ENCODE data around the gene POLRMT. TPM values are rescaled to one million over a fixed set of nuclear protein-coding genes. Genes with fewer than 3 reads are reported as not detected.

POLRMT gene
- 16.8 TPM for total RNA-seq

GRCh38 chr19:633068-633785 is at the start of gene POLRMT:
Gene POLRMT, minus strand, starts transcription at chr19:633537. Its CDS starts 25 bp downstream, at chr19:633512.
- H3K27me3 ChIP-seq (ENCODE audit: insufficient read depth, low read length), result no peaks in the 10 kb centered on the region
- H3K4me3 ChIP-seq (ENCODE audit: low read length), result peak within 1 kb of the TSS; percentile 80

GRCh38 chr19:682678-683320 is 49.5 kb upstream of the POLRMT start:
- peaks cover 16% of the 10 kb centered on the region for H3K4me1 ChIP-seq (ENCODE audit: insufficient read depth, low read length)
- no peak overlapping the region for H3K4me3 ChIP-seq (ENCODE audit: low read length)
- no peaks in the 10 kb centered on the region for H3K9me3 ChIP-seq (ENCODE audit: low read depth, low read length)
- no peaks in the 10 kb centered on the region for H3K27me3 ChIP-seq (ENCODE audit: insufficient read depth, low read length)

More at GRCh38 chr19:633068-633785, at the start of gene POLRMT:
- Histone ChIP-seq H3K9me3 (ENCODE audit: low read depth, low read length) (no peaks in the 10 kb centered on the region), H3K4me1 (ENCODE audit: insufficient read depth, low read length) (peaks cover 22% of the 10 kb centered on the region)

- Histone ChIP-seq H3K27me3 (ENCODE audit: insufficient read depth, low read length) (peaks cover 4% of the 10 kb centered on the region), H3K4me3 (ENCODE audit: low read length) (peak overlapping the region; percentile 43), H3K4me1 (ENCODE audit: insufficient read depth, low read length) (peaks cover 20% of the 10 kb centered on the region), H3K9me3 (ENCODE audit: low read depth, low read length) (no peaks in the 10 kb centered on the region)
Measured at GRCh38 chr19:681029-682019, 48.0 kb upstream of the POLRMT start.

- peaks cover 20% of the 10 kb centered on the region for H3K4me1 ChIP-seq (ENCODE audit: insufficient read depth, low read length)
- H3K27me3 ChIP-seq (ENCODE audit: insufficient read depth, low read length), result peaks cover 7% of the 10 kb centered on the region
- no peaks in the 10 kb centered on the region for H3K9me3 ChIP-seq (ENCODE audit: low read depth, low read length)
- peak overlapping the region; percentile 59 for H3K4me3 ChIP-seq (ENCODE audit: low read length)
Measured at GRCh38 chr19:680287-681028, 47.1 kb upstream of the POLRMT start.

GRCh38 chr19:679418-680286 is 46.3 kb upstream of the POLRMT start:
- Histone ChIP-seq H3K4me3 (ENCODE audit: low read length) (peak overlapping the region; percentile 59), H3K9me3 (ENCODE audit: low read depth, low read length) (no peaks in the 10 kb centered on the region), H3K27me3 (ENCODE audit: insufficient read depth, low read length) (peaks cover 13% of the 10 kb centered on the region), H3K4me1 (ENCODE audit: insufficient read depth, low read length) (peaks cover 20% of the 10 kb centered on the region)

DNA sequence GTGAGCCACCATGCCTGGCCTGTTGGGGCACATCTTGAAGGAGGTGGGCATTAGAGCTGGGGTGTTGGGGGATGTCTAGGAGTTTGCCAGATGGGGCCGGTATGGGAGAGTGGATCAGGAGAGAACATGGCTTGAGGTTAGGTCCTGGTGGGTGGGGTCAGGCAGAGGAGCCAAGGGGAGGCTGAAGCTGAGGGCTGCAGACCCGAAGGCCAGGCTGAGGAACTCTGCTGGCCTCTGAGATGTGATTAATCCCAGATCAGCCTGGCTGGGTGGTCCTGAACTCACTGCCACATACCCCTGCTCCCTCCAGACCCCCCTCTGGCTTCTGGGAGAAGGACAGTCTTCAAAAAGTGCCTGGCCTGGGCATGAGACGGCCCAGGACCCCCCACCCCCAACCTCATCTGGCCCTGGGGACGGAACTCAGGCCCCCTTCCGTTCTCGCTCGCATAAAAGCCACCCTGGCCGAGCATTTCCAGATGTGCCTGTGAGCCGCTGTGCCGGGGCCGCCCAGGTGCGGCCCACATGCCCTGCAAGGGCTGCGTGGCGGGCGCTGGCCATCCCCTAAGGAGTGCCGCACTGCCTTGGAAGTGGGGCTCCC is 45.6 kb upstream of the POLRMT start:
- Histone ChIP-seq H3K4me3 (ENCODE audit: low read length) (no peak overlapping the region), H3K4me1 (ENCODE audit: insufficient read depth, low read length) (peaks cover 20% of the 10 kb centered on the region), H3K27me3 (ENCODE audit: insufficient read depth, low read length) (peaks cover 13% of the 10 kb centered on the region), H3K9me3 (ENCODE audit: low read depth, low read length) (no peaks in the 10 kb centered on the region)

- H3K27me3 ChIP-seq (ENCODE audit: insufficient read depth, low read length), result peaks cover 13% of the 10 kb centered on the region
- H3K4me3 ChIP-seq (ENCODE audit: low read length), result no peak overlapping the region
- peaks cover 20% of the 10 kb centered on the region for H3K4me1 ChIP-seq (ENCODE audit: insufficient read depth, low read length)
- no peaks in the 10 kb centered on the region for H3K9me3 ChIP-seq (ENCODE audit: low read depth, low read length)
Measured at GRCh38 chr19:677601-678436, 44.5 kb upstream of the POLRMT start.

GRCh38 chr19:677201-677600 is 43.9 kb upstream of the POLRMT start:
- peaks cover 26% of the 10 kb centered on the region for H3K4me1 ChIP-seq (ENCODE audit: insufficient read depth, low read length)
- H3K4me3 ChIP-seq (ENCODE audit: low read length), result no peak overlapping the region
- H3K27me3 ChIP-seq (ENCODE audit: insufficient read depth, low read length), result peaks cover 13% of the 10 kb centered on the region
- no peaks in the 10 kb centered on the region for H3K9me3 ChIP-seq (ENCODE audit: low read depth, low read length)

GRCh38 chr19:676339-677105 is 43.2 kb upstream of the POLRMT start, which contains the start of gene FSTL3:
Gene FSTL3, plus strand, starts transcription at chr19:676392. Its CDS starts 32 bp downstream, at chr19:676424.
- H3K27me3 ChIP-seq (ENCODE audit: insufficient read depth, low read length), result peaks cover 13% of the 10 kb centered on the region
- H3K4me3 ChIP-seq (ENCODE audit: low read length), result no peak within 1 kb of the TSS
- no peaks in the 10 kb centered on the region for H3K9me3 ChIP-seq (ENCODE audit: low read depth, low read length)
- H3K4me1 ChIP-seq (ENCODE audit: insufficient read depth, low read length), result peaks cover 31% of the 10 kb centered on the region

DNA sequence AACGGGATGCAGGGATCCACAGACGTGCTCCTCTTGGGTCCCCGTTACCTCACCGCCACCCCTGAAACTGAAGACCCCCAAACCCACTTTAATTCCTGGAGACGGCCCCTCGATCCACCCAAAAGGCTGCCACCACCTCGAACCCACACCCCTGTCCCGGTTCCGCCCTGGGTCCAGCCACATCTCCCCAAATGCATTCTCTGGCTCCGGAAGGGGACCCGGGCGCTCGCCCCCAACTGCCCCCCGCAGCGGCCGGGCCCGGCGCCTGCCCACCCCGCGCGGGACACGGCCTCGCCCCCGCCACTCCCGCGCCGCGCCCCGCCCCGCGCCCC is 42.6 kb upstream of the POLRMT start:
- no peaks in the 10 kb centered on the region for H3K9me3 ChIP-seq (ENCODE audit: low read depth, low read length)
- H3K4me1 ChIP-seq (ENCODE audit: insufficient read depth, low read length), result peaks cover 29% of the 10 kb centered on the region
- H3K4me3 ChIP-seq (ENCODE audit: low read length), result no peak overlapping the region
- H3K27me3 ChIP-seq (ENCODE audit: insufficient read depth, low read length), result peaks cover 13% of the 10 kb centered on the region

GRCh38 chr19:674282-675151 is 41.2 kb upstream of the POLRMT start:
- Histone ChIP-seq H3K4me1 (ENCODE audit: insufficient read depth, low read length) (peaks cover 27% of the 10 kb centered on the region), H3K4me3 (ENCODE audit: low read length) (no peak overlapping the region), H3K27me3 (ENCODE audit: insufficient read depth, low read length) (peaks cover 13% of the 10 kb centered on the region)

More at GRCh38 chr19:674282-675151, 41.2 kb upstream of the POLRMT start:
- H3K9me3 ChIP-seq (ENCODE audit: low read depth, low read length), result no peaks in the 10 kb centered on the region

Measured in mononuclear cell (primary cell).